GM12892 (cell line): ENCODE results near the gene CHD2.

Source experiments
- DNase-seq: peaks from one replicate; pipeline ENCODE4 v3.0.0; 2011; ENCODE audit not compliant: insufficient read length
- FAIRE-seq: peaks from 2 replicates; lab custom pipeline; 2011; peaks lifted over from hg19 to GRCh38; lab: Jason Lieb, UNC
- POLR2A ChIP-seq: IDR thresholded peaks from 2 replicates; pipeline ENCODE4 v1.6.1; 2011; ENCODE audit warnings: low read depth, low read length, control low read depth
- POLR2AphosphoS5 ChIP-seq: IDR thresholded peaks from 2 replicates; pipeline ENCODE4 v1.6.1; 2011; ENCODE audit warnings: low read depth, low read length, control low read depth
- TAF1 ChIP-seq: IDR thresholded peaks from 2 replicates; pipeline ENCODE4 v1.6.1; 2011; ENCODE audit warnings: low read depth, mild to moderate bottlenecking, control low read depth, low read length, borderline replicate concordance

Gene CHD2

DNA sequence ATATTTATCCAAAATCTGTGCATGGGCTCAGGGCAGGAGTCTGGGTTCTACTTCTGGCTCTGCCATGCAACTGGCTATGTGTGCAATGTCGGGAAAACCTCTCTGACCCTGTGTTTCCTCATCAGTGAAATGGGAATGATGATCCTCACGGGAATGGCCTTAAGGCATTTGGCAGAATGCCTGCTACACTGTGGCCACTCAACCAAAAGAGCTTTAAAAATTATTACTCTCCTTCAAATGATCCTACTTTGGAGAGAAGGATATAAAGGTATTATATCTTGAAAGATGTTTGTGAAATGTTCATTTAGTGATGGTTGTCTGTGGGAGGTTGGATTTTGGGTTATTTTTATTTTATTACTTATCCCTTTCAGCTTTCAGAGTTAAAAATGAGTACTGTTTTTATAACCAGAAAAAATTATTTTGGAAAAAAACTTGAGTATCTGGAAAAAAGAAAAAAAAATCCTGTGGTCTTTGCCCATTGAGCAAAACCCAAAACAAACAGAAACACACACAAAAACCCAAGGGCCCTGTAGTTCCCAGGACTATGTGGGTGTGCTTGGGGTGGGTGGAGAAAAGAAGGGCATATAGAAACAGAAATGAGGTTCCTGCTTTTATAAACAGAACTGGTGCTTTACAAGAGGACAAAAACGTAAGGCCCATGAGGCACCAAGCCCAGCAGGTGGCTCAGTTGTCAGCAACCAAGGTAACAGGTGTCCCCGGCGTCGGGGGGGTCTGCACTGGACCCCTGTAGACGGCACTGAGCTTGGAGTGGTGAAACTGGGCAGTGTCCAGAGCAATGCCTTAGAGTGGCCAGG lies 166.9 kb downstream of the CHD2 start:
- TF ChIP-seq TAF1: no peak
- TF ChIP-seq POLR2A: no peak
- no peak for TF ChIP-seq POLR2AphosphoS5
- no peak for DNase-seq
- no peak for FAIRE-seq

DNA sequence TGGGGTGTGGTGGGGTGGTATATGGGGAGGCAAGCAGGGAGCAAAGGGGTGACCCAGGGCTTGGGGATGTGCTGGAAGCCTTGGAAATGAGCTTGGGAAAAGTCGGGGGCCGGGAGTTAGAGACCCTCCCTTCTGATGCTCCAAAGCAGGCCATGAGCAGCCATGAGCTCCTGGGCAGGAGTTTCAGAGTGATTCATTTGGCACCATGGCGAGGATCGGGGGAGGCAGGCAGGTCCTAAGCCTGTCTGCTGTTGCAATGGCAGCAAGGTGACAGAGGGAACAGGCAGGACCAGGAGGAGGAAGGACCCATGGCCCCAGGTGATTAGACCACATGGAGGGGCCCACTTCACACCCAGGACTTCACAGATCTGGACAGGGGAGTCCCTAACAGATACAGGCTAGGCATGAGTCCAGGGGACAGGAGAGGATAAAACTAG lies 167.5 kb downstream of the CHD2 start:
- no peak for DNase-seq
- TF ChIP-seq POLR2A (no peak), TAF1 (no peak), POLR2AphosphoS5 (no peak)
- no peak for FAIRE-seq

DNA sequence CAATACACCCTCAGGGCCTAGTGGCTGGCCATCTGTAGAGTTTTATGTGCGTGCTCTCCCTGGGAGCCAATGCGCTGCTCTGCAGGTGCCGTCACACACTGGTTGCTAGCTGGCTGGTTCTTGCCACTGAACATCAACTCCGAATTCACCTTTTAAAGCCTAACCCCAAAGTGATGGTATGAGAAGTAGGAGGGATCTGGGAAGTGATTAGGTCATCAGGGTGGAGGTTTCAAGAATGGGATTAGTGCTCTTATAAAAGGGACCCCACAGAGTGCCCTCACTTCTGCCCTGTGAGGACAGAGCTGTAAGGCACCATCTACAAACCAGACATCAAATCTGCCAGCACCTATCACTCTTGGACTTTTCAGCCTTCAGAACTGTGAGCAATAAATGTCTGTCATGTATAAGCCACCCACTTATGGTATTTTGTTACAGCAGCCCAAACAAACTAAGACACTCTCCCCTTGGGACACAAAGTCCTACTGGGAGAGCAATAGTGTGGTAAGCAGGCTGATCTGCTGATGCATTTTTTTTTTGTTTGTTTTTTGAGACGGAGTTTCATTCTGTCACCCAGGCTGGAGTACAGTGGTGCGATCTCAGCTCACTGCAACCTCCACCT lies 168.6 kb downstream of the CHD2 start:
- FAIRE-seq: no peak
- TF ChIP-seq TAF1 (no peak), POLR2A (no peak), POLR2AphosphoS5 (no peak)
- DNase-seq: no peak

DNA sequence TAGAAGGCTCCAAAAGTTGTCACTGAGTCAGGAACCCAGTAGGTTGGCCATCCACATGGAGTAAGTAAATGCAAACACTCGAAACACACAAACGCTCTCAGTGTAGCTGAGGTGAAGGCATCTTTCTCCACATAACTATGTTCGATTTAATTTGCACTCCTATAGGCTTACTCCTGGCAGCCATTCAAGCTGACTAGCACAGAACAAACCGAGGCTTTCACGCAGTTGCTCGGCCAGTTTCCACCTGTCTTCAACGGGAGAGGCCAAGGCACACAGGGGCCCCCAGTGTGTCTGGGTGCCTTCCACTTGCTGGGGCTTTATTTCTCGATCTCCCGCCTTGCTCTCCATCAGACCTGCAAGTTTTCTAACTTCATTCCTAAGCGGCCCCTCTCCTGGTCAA lies 170.0 kb downstream of the CHD2 start:
- DNase-seq: no peak
- no peak for FAIRE-seq
- no peak for TF ChIP-seq POLR2AphosphoS5
- TF ChIP-seq TAF1: no peak
- no peak for TF ChIP-seq POLR2A

DNA sequence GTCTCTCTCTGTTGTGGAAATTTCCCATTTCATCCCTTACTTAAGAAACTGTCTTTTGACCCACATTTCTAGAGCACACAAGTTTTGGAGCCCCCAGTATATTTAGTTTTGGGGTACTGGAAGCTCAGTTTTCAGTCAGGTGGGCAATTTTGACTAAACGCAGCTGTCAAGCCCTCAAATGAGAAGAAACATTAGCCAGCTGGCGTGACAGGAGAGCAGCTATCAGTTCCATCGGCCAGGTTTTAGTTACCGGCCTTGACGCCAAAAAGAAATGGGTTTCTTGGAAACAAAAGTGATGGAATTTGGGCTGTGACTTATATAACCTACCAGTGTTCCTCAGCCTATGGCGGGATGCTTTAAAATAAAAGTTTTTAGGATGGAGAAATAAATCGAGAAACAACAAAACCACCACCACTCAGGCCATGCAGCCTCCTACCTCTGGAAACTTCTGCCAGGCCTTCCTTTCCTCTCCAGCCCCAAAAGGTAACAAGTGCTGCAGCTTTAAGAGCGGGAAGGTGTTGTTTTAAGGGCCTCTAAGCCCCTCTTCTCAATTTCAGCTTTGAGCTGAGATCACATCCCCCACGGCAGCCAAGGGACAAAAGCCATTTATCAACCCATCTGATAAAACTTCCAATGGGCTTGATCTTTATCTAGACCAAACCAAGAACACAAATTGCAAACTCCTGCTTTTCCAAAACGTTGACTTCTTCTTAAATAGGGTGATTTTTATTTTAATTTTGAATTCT lies 170.6 kb downstream of the CHD2 start:
- no peak for FAIRE-seq
- TF ChIP-seq POLR2A (no peak), POLR2AphosphoS5 (no peak), TAF1 (no peak)
- no peak for DNase-seq

DNA sequence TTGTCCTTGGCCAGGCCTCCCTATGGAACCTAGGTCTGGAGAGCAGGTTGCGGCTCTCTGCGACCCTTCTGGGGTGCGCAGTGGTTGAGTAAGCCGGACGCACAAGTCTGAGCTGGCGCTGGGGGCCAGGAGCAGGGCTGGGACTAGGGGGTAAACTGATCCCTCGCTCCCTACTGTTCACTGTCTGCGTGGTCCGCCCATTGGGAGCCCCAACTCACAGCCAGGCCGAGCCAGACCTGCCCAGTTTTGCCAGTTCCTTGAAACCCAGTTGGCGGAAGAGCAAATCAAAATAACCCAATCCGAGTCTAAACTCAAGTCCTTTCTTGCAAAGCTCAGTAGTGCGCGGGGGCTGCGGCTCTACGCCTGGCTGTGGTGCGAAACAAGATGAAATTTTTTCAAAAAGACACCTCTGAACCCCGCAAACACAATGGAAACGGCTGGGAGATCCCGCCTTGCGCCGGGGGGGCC lies 171.4 kb downstream of the CHD2 start:
- TF ChIP-seq TAF1: no peak
- FAIRE-seq (no peak), DNase-seq (no peak)

- DNase-seq: no peak
- FAIRE-seq: no peak
- TF ChIP-seq POLR2AphosphoS5 (no peak), POLR2A (no peak), TAF1 (no peak)
These were observed 171.9 kb downstream of the CHD2 start for GRCh38 chr15:93072011-93072410.

DNA sequence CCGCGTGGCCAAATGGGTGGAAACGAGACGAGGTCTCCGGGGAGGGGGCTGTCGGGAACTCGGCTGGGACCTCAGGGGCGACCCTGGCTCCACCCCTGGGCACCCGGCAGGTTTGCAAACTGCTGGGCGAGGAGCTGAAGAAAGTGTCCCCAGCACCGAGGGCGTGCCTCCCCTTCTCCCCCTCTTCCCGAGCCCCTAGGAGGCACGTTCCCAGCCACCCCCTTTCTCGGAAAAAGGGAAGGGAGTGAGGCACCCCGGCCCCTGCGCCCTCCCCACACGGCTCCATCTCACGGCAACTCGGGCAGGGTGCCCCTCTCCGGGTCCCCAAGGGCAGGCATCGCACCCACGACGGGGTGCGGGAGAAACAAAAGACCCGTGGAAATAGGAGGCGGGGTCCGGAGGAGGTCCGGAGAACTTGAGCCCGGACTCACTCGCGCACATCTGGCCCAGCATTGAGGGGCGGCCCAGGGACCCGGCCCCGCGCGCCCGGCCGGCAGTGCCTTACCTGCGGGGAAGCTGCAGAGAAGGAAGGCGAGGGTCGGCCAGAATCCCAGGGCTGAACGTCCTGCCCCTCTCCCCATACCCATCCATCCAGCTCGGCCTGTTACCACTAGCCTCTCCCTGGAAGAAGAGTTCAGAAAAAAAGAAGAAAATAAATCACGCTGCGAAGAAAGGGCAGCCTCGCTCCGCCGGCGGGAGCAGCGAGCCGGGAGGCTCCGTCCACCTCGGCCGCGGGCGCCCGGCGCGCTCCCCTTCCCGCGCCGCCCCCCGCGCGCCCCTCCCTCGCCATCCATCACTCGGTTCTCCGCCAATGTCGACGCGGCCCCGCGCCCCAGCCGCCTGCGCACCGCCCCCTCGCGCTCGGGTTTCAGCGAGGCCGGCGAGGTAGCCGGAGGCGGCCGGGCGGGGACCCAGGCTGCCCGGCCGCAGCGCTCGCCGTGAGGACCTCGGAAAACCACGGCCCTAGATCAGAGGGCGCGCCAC lies 172.6 kb downstream of the CHD2 start:
- TF ChIP-seq POLR2AphosphoS5: no peak
- no peak for TF ChIP-seq TAF1
- no peak for TF ChIP-seq POLR2A
- DNase-seq (no peak), FAIRE-seq (no peak)

- TF ChIP-seq TAF1: no peak
- TF ChIP-seq POLR2AphosphoS5: no peak
- no peak for TF ChIP-seq POLR2A
- FAIRE-seq (no peak), DNase-seq (no peak)
These were observed 173.4 kb downstream of the CHD2 start for GRCh38 chr15:93073465-93073952.

GRCh38 chr15:93074599-93074998 lies 174.5 kb downstream of the CHD2 start:
- FAIRE-seq: no peak
- no peak for DNase-seq
- TF ChIP-seq POLR2AphosphoS5 (no peak), POLR2A (no peak), TAF1 (no peak)
